H1 (cell line): Measurements from ENCODE around the gene PDZD2. TPM values are rescaled to one million over a fixed set of nuclear protein-coding genes. Genes with fewer than 3 reads are reported as not detected.

Source experiments
- CTCF ChIA-PET: fragments of 300-600 bp; sonication (Branson Sonifier 250); formaldehyde crosslinking; loops from one replicate; lab custom pipeline; 2021; ENCODE audit not compliant: partially characterized antibody; lab: Charles Lee
- POLR2A ChIA-PET: fragments of 300-600 bp; sonication (Branson Sonifier 250); formaldehyde crosslinking; loops from one replicate; lab custom pipeline; 2021; ENCODE audit warnings: inconsistent platforms; ENCODE audit not compliant: partially characterized antibody; lab: Charles Lee
- DNase-seq, 2 experiments: peaks; one replicate each; pipeline versions ENCODE4 v3.0.0 to v3.0.0-alpha.2; 2010 to 2022; ENCODE audit warnings: low spot score in 2 of 2, low read depth in 1 of 2, mixed read lengths in 1 of 2
- FAIRE-seq: peaks from 2 replicates; lab custom pipeline; 2011; peaks lifted over from hg19 to GRCh38; lab: Jason Lieb, UNC
- H2AFZ ChIP-seq: 2 replicates; pipeline ENCODE4 v1.8.1; 2012; ENCODE audit warnings: low read length, inconsistent platforms
- H2AK5ac ChIP-seq: 2 replicates; pipeline ENCODE4 v1.6.1; 2013; ENCODE audit warnings: low read depth, low read length
- H2BK120ac ChIP-seq: replicated peaks from 2 replicates; pipeline ENCODE3; 2013; ENCODE audit warnings: low read depth, low read length, inconsistent platforms
- H2BK12ac ChIP-seq: 2 replicates; pipeline ENCODE4 v1.6.1; 2013; ENCODE audit warnings: low read depth, low read length
- H2BK15ac ChIP-seq: 2 replicates; pipeline ENCODE4 v1.6.1; 2013; ENCODE audit warnings: low read length
- H2BK20ac ChIP-seq: 2 replicates; pipeline ENCODE4 v1.6.1; 2013; ENCODE audit warnings: low read length
- H2BK5ac ChIP-seq: 2 replicates; pipeline ENCODE4 v1.6.1; 2013; ENCODE audit warnings: low read depth, low read length
- H3K14ac ChIP-seq: 2 replicates; pipeline ENCODE4 v1.6.1; 2013; ENCODE audit warnings: inconsistent platforms; ENCODE audit not compliant: insufficient read length
- H3K18ac ChIP-seq: 2 replicates; pipeline ENCODE4 v1.6.1; 2013; ENCODE audit warnings: low read length; ENCODE audit errors: extremely low read depth
- H3K23ac ChIP-seq: 2 replicates; pipeline ENCODE4 v1.6.1; 2013; ENCODE audit warnings: inconsistent platforms; ENCODE audit not compliant: insufficient read length
- H3K23me2 ChIP-seq: 2 replicates; pipeline ENCODE4 v1.6.1; 2013; ENCODE audit warnings: low read depth, low read length
- H3K27ac ChIP-seq: 2 replicates; pipeline ENCODE4 v1.6.1; 2011; ENCODE audit warnings: low read depth, low read length, inconsistent platforms
- H3K27me3 ChIP-seq, 4 experiments: replicated peaks in 1 of 4; 1 replicate in 1 of 4; 2 replicates in 3 of 4; pipeline versions ENCODE4 v1.6.1 to v1.8.1; 2011 to 2013; ENCODE audit warnings: low read length in 3 of 4, mild to moderate bottlenecking in 3 of 4, inconsistent platforms in 2 of 4, mixed read lengths in 2 of 4, moderate library complexity in 1 of 4; ENCODE audit not compliant: control insufficient read depth in 3 of 4, insufficient read depth in 3 of 4; ENCODE audit errors: extremely low read depth in 1 of 4
- H3K36me3 ChIP-seq, 4 experiments: 2 replicates each; pipeline versions ENCODE4 v1.6.1 to v1.8.1; 2011 to 2013; ENCODE audit warnings: mild to moderate bottlenecking in 4 of 4, low read length in 3 of 4, moderate library complexity in 2 of 4, control low read depth in 1 of 4, inconsistent platforms in 1 of 4; ENCODE audit not compliant: insufficient read depth in 4 of 4, control insufficient read depth in 2 of 4
- H3K4ac ChIP-seq: replicated peaks from 2 replicates; pipeline ENCODE3; 2013; ENCODE audit warnings: low read length, low read depth, mixed read lengths, inconsistent platforms; ENCODE audit not compliant: insufficient read length
- H3K4me1 ChIP-seq, 4 experiments: replicated peaks in 1 of 4; 1 replicate in 1 of 4; 2 replicates in 3 of 4; pipeline versions ENCODE4 v1.6.1 to v1.8.1; 2011 to 2013; ENCODE audit warnings: low read length in 3 of 4, inconsistent platforms in 2 of 4, mixed read lengths in 1 of 4; ENCODE audit not compliant: insufficient read depth in 4 of 4, control insufficient read depth in 3 of 4
- H3K4me2 ChIP-seq, 2 experiments: 2 replicates each; pipeline versions ENCODE4 v1.6.1 to v1.8.1; 2011 to 2013; ENCODE audit warnings: low read depth in 2 of 2, low read length in 2 of 2, control low read depth in 1 of 2, inconsistent platforms in 1 of 2, mild to moderate bottlenecking in 1 of 2; ENCODE audit not compliant: insufficient read depth in 1 of 2
- H3K4me3 ChIP-seq, 4 experiments: fragments of 200-600, 300-600 bp in 1 of 4; sonication (generic), shearing (Covaris generic), sonication (Bioruptor Twin) in 1 of 4; 2 replicates each; pipeline versions ENCODE4 v1.5.1 to v1.8.1; 2011 to 2016; ENCODE audit warnings: low read length in 4 of 4, low read depth in 3 of 4, control low read depth in 2 of 4, inconsistent platforms in 2 of 4, mild to moderate bottlenecking in 2 of 4, mixed read lengths in 1 of 4, moderate library complexity in 1 of 4; ENCODE audit not compliant: insufficient read depth in 2 of 4; ENCODE audit errors: extremely low read depth in 1 of 4
- H3K56ac ChIP-seq: replicated peaks from 2 replicates; pipeline ENCODE3; 2013; ENCODE audit warnings: low read depth, mild to moderate bottlenecking, mixed read lengths, low read length, inconsistent platforms; ENCODE audit not compliant: insufficient read length
- H3K79me1 ChIP-seq: 2 replicates; pipeline ENCODE4 v1.6.1; 2013; ENCODE audit warnings: low read depth, low read length, control low read depth
- H3K79me2 ChIP-seq, 2 experiments: 2 replicates each; pipeline versions ENCODE4 v1.6.1 to v1.8.1; 2012 to 2013; ENCODE audit warnings: low read length in 2 of 2, mild to moderate bottlenecking in 2 of 2, inconsistent platforms in 1 of 2; ENCODE audit not compliant: insufficient read depth in 2 of 2, control insufficient read depth in 1 of 2
- H3K9ac ChIP-seq, 4 experiments: replicated peaks in 1 of 4; 1 replicate in 1 of 4; 2 replicates in 3 of 4; pipeline versions ENCODE4 v1.6.1 to v1.8.1; 2011 to 2013; ENCODE audit warnings: low read depth in 3 of 4, low read length in 3 of 4, control low read depth in 2 of 4, mild to moderate bottlenecking in 2 of 4, moderate library complexity in 2 of 4, inconsistent platforms in 1 of 4; ENCODE audit errors: extremely low read depth in 1 of 4
- H3K9me3 ChIP-seq, 2 experiments: 2 replicates each; pipeline versions ENCODE4 v1.6.1 to v1.8.1; 2012 to 2013; ENCODE audit warnings: mild to moderate bottlenecking in 2 of 2, moderate library complexity in 2 of 2, control low read depth in 1 of 2, inconsistent platforms in 1 of 2, low read depth in 1 of 2, low read length in 1 of 2, mixed read lengths in 1 of 2; ENCODE audit not compliant: insufficient read depth in 2 of 2
- H4K20me1 ChIP-seq, 2 experiments: replicated peaks in 1 of 2; 2 replicates each; pipeline versions ENCODE3 to v1.8.1; 2011 to 2013; ENCODE audit warnings: inconsistent platforms in 2 of 2, low read length in 2 of 2, mild to moderate bottlenecking in 1 of 2; ENCODE audit not compliant: insufficient read depth in 2 of 2, control insufficient read depth in 1 of 2
- H4K5ac ChIP-seq: 2 replicates; pipeline ENCODE4 v1.6.1; 2013; ENCODE audit warnings: low read length, low read depth, mixed read lengths, inconsistent platforms; ENCODE audit not compliant: insufficient read length
- H4K8ac ChIP-seq: 2 replicates; pipeline ENCODE4 v1.8.0; 2013; ENCODE audit warnings: mild to moderate bottlenecking, moderate library complexity, low read length, inconsistent platforms; ENCODE audit not compliant: insufficient read depth; ENCODE audit errors: extremely low read depth
- H4K91ac ChIP-seq: replicated peaks from 2 replicates; pipeline ENCODE3; 2013; ENCODE audit warnings: low read length, mixed read lengths, inconsistent platforms; ENCODE audit not compliant: insufficient read length
- ASH2L ChIP-seq: fragments of 200-600, 300-600 bp; sonication (generic); IDR thresholded peaks from one replicate; pipeline ENCODE4 v1.7.1; 2017; ENCODE audit warnings: low read length
- HDAC2 ChIP-seq, 2 experiments: fragments of 300-600 bp in 1 of 2; sonication (generic) in 1 of 2; IDR thresholded peaks; 2 replicates each; pipeline ENCODE4 v1.6.1; 2011 to 2012; ENCODE audit warnings: low read depth in 2 of 2, low read length in 2 of 2, mild to moderate bottlenecking in 2 of 2, moderate library complexity in 2 of 2, borderline replicate concordance in 1 of 2, inconsistent platforms in 1 of 2
- KDM1A ChIP-seq: fragments of 200-600, 300-600 bp; sonication (generic); IDR thresholded peaks from 2 replicates; pipeline ENCODE4 v1.7.1; 2016; ENCODE audit warnings: mild to moderate bottlenecking, low read length, borderline replicate concordance
- RXRA ChIP-seq: IDR thresholded peaks from 2 replicates; pipeline ENCODE4 v1.6.1; 2011; ENCODE audit warnings: low read depth, mild to moderate bottlenecking, low read length, moderate library complexity; ENCODE audit not compliant: insufficient read depth
- WGBS, 2 experiments: shearing (Covaris generic) in 1 of 2; methylation state at CpG; one replicate each; pipeline versions ENCODE4 v1.1.6 to v1.1.7; 2013 to 2015; ENCODE audit warnings: low lambda C conversion rate in 2 of 2, mixed read lengths in 2 of 2, inconsistent platforms in 1 of 2, low coverage in 1 of 2, missing lambda C conversion rate in 1 of 2; ENCODE audit not compliant: insufficient replicate concordance in 2 of 2, insufficient coverage in 1 of 2, insufficient read length in 1 of 2; ENCODE audit errors: extremely low coverage in 1 of 2, missing lambda C conversion rate in 1 of 2; 5-methylcytosine and 5-hydroxymethylcytosine counted together
- polyA plus RNA-seq, 7 experiments: library from polyadenylated mRNA; depleted of rRNA in 3 of 7; stranded (reverse) in 5 of 7; unstranded in 2 of 7; fragments of >200 nt in 5 of 7; fragments of 200-250 nt in 2 of 7; gene quantifications; 1 replicate in 5 of 7; 2 replicates in 1 of 7; 4 replicates in 1 of 7; pipeline versions ENCODE4 v1.2.1 to v1.2.3, GENCODE V29; 2011 to 2013; ENCODE audit warnings: missing spikeins in 2 of 7, mixed read lengths in 2 of 7
- total RNA-seq: library from RNA; stranded (reverse); fragmentation: NEBNext Ultra II Directional; extraction: Animal tissue kit (Norgen Biotek cat#: 25700); gene quantifications from 2 replicates; pipeline ENCODE4 v1.2.1, GENCODE V29; 2021
- TF ChIP-seq, protein P1 (sequence below): IDR thresholded peaks from 2 replicates; pipeline ENCODE4 v1.6.1; 2012; ENCODE audit warnings: inconsistent platforms

The PDZD2 gene
- total and polyA plus RNA-seq, 2 of the 8 experiments (the other 6 are each of a cell fraction or from before 2014, with no cell fraction given): 1.2 to 6.8 TPM

DNA sequence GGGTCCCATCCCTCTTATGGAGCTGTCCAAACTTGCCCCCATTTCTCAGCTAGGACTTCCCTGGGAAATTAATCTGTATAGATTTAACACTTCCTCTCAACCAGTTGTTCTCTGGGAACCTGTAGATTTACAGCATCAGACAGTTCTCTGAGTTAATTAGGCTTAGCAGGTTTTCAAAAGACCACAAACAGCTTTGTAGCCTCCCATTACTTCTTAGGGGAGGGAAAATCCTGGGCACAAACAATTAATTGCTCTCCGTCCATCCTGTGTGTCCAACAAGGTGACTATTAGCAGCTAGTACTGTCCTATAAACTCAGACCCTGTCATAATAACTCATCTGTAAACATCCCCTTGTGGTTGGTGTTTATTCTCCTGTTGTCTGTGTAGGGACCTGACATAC lies 337.2 kb downstream of the PDZD2 start:
- no peak overlapping the region for H2BK15ac ChIP-seq
- H3K27ac ChIP-seq: no peak overlapping the region
- H3K56ac ChIP-seq: no peak overlapping the region
- H2BK120ac ChIP-seq: no peak overlapping the region
- H3K27me3 ChIP-seq: no peaks in the 10 kb centered on the region
- no peaks in the 10 kb centered on the region for H3K79me1 ChIP-seq
- no peak overlapping the region for H4K5ac ChIP-seq
- 80% methylated on average over 1 of the region's 1 CpG; no CpG with 5 or more reads in 1 of the 2 experiments for WGBS, 2 experiments
- no peaks in the 10 kb centered on the region for H3K4me1 ChIP-seq
- no peak overlapping the region for H3K14ac ChIP-seq
- DNase-seq (no peak), FAIRE-seq (no peak)
- no peak overlapping the region for H2AK5ac ChIP-seq
- H3K18ac ChIP-seq: no peak overlapping the region
- H2BK5ac ChIP-seq: no peak overlapping the region
- no peaks in the 10 kb centered on the region; a peak in 1 of 4 replicates for H3K9me3 ChIP-seq
- no peak overlapping the region for H3K9ac ChIP-seq
- no peak overlapping the region for H4K8ac ChIP-seq
- H3K36me3 ChIP-seq: no peaks in the 10 kb centered on the region; a peak in 1 of 8 replicates
- no peak overlapping the region for H3K4ac ChIP-seq
- no peak overlapping the region for H3K4me3 ChIP-seq
- H2BK12ac ChIP-seq: no peak overlapping the region
- no peak overlapping the region for H3K23ac ChIP-seq
- no peak overlapping the region for H2AFZ ChIP-seq
- ChIA-PET CTCF (interaction anchor here (0.7 to 1.7 kb wide), 3 partner anchors 22 to 657 kb away, joined by 3 to 7 read pairs (median 4); no protein-coding TSS in a partner anchor), POLR2A (interaction anchor here (0.9 kb wide), 1 partner anchor 26 kb away, joined by 4 read pairs; no protein-coding TSS in a partner anchor)
- H2BK20ac ChIP-seq: no peak overlapping the region
- H3K23me2 ChIP-seq: no peaks in the 10 kb centered on the region
- H4K20me1 ChIP-seq: no peaks in the 10 kb centered on the region
- H4K91ac ChIP-seq: no peak overlapping the region
- H3K4me2 ChIP-seq: no peak overlapping the region
- no peaks in the 10 kb centered on the region for H3K79me2 ChIP-seq
- TF ChIP-seq ASH2L (no peak), HDAC2 (IDR thresholded peaks at IDR 0.05; ENCODE audit: borderline replicate concordance in 1 of 2, low read depth in 2 of 2, low read length in 2 of 2) (no peak), RXRA (no peak), KDM1A (no peak)
- TF ChIP-seq, protein P1, sequence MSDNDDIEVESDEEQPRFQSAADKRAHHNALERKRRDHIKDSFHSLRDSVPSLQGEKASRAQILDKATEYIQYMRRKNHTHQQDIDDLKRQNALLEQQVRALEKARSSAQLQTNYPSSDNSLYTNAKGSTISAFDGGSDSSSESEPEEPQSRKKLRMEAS: no peak
